NCI-H446 (cell line): ENCODE measurements around the gene IFNGR1.

ENCODE experiments used
- DNase-seq, 2 experiments: peaks; one replicate each; lab custom pipeline; 2025; lab: John Stamatoyannopoulos, UW

Gene IFNGR1

DNA sequence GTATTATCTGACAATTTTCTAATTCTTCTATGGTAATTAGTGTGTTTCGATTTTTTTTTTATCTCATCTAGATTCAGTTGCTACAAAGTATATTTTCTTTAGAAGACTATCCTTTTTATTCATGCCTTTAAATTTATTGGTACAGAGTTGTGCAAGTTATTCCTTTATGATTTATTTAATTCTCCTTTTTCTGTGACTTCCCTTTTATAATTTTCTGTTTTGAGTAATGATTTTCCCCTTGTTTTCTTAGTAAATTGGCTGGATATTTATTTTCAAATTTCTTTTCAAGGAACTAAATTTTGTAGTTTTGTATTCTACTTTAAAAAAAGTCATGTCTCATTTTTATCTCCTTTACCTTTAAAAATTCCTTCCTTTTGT lies 43.3 kb downstream of the IFNGR1 start:
- DNase-seq = no peak

DNA sequence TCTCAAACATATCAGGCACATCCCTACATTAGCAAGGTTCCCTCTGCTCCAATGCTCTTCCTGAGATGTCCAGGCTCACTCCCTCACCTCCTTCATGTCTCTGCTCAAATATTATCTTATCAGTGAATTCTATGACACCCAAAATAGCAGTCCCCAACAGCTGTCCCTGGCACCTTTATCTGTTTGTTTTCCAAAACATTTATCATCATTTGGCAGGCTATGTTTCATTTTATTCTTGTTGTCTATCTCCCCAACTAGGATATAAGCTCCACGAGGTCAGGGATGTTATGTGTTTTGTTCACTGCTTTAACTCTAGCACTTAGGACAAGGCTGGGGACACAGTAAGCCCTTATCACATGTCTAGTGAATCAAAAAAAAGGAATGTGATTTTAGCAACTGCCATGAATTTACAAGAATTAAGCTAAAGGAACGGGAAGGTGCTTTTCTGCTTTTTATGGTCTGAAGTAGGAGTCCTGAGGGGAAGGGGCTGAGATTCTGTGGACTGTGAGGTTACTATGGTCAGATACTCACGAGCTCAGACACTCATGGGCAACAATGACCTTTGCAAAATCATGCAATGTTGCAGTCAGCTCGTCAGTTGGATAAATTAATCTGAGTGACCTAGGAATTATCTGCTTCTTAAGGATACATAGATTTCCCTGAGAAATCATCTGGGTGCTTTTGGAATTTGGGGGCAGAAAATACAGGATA lies 43.9 kb downstream of the IFNGR1 start:
- no peak for DNase-seq

DNA sequence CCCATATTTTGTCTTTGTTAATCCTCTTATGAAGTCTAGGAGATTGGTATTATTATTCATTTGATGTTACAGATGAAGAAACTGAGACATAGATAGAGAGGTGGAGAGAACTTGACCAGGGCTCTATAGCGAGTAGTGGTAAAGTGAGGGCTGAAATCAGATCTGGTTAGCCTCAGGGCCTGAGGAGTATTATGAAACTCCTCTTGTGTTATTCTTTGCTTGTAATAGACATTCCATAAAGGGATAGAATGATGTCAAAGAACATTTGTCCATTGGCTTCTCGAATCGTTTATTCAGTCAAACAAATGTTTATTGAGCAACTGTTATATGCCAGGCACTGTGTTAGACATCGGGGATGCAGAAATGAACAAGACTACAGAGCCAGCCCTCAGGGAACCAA lies 45.7 kb downstream of the IFNGR1 start, which contains the start of gene IL22RA2:
Gene IL22RA2 (minus strand): TSS at position 144 of the 400 bp plus-strand sequence. CDS start 11,895 bp downstream, outside the sequence.
- DNase-seq = no peak

GRCh38 chr6:137172734-137173431 lies 46.3 kb downstream of the IFNGR1 start:
- DNase-seq = no peak

GRCh38 chr6:137171824-137172733 lies 47.1 kb downstream of the IFNGR1 start:
- DNase-seq = no peak

GRCh38 chr6:137171053-137171374 lies 48.2 kb downstream of the IFNGR1 start:
- DNase-seq = no peak

DNA sequence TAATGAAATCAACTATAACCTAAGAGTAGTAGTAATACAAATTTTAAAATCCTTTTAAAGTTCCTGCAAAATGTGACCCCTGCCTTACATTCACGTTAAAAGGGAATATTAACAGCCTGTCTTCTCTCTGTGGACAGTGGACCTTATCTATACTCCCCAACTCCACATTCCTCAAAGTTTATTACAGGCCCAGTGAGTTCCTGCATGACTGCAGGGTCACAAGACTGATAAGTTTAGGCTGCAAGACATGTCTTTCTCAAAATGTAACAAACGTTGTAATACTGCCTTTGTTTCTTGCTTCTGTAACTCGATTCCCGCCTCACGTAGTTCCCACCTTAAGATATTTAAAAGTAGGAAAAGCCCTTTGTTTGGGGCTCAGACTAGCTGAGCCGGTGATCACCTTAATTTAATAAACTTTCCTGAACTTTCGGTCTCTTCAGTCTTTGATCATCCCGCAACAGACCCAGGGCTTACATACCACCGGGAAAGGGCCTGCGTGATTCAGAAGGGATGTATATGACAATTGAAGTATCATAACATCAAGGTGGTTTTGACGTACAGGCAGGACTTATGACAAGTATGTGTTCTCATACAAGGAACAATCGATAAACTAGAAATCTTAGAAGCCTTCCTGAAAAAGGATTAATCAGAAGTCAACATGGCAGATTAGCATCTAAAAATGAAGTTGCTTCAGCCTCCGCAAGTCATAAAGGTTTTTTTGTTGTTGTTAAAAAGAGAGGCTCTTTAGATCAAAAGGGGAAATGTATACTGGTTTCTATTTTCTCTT lies 48.7 kb downstream of the IFNGR1 start:
- no peak for DNase-seq

GRCh38 chr6:137167702-137168377 lies 51.3 kb downstream of the IFNGR1 start:
- no peak for DNase-seq

DNA sequence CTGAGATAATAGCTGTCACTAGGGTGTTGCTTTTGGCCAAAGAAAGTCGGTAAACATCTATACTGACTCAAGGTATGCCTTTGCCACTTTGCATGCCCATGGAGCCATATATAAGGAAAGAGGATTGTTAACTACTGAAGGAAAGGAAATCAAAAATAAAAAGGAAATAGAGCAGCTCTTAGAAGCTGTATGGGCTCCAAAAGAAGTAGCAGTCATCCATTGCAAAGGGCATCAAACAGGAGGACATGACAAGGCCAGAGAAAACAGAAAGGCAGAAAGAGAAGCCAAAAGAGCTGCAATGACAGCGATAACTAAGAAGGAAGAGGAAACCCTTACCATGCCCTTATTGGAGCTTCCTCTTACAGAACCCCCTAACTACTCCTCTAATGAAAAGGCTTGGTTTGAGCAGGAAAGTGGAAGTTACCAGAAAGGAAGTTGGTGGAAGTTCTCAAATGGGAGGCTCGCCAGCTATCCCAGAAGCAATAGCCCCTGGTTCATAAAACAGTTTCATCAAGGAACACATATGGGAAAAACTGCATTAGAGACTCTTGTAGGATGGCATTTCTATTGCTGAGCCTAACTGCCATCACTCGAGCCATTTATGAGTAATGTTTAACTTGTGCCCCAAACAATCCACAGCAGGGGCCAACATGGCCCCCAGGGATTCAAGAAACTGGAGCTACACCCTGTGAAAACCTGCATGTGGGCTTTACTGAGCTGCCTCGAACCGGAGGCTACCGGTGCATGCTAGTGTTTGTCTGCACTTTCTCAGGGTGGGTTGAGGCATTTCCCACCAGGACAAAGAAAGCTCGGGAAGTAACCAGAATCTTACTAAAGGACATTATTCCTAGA lies 52.7 kb downstream of the IFNGR1 start:
- DNase-seq = no peak

DNA sequence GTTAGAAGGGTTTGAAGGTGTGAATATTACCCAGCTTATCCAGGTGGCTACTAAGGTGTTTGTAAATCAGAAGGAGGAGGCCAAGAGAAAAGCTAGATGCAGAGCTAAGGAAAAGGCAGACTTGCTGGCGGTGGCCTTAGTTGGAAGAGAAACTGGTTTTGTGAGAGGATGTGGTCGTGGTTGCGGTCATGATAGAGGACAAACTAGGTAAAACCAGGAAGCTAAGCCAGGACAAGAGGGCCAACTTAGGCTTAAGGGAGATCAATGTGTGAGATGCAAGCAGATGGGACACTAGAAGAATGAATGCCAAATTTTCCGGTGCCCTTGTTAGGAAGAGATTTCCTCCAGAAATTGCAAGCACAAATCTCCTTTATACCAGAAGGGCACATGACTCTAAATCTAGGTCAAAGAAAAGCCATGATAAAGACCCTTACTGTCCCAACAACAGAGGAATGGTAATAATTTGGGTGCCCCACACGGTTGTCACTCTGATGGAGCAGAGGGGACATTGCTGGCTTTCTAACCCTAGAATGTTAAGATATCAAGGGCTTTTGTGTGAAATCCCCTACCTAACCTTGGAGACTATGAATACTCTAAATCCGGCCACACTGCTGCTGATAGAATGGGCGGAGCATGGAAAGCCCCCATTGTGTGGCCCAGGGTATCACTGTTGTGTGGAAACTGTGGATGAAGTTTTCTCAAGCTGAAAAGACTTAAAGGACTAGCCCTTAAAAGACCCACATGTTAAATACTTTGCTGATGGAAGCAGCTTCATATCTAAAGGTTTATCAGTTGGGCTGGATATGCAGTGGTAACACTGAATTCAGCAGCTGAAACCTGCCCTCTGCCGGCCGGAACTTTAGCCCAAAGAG lies 53.6 kb downstream of the IFNGR1 start:
- peak in 1 of 2 experiments; percentile 3 for DNase-seq

DNA sequence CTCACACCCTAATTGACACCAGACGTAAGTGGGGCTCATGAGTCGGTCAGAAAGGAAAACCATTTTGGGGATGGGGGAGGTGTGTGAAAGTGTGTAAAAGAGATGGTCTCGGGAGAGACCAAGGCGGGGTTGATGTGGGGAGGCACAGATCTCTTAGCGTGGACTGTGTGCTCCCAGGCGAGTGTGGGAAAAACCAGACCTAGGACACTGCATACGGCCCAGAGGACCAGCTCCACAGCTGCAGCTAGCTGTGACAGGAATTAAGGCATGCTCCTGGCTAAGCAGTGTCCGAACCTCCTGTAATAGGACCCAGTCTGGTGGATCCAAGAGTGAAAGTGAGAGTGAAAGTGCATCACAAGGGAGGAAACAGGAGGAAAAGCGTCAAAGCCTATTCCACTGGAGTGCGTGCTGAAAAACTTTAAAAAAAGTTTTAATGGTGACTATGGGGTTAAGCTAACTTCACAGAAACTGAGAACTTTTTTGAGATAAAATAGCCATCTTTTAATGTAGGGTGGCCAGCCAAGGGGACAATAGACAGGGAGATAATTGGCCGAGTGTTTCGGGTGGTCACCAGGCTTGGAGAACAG lies 55.4 kb downstream of the IFNGR1 start:
- no peak for DNase-seq

GRCh38 chr6:137162692-137163306 lies 56.4 kb downstream of the IFNGR1 start:
- no peak for DNase-seq

DNA sequence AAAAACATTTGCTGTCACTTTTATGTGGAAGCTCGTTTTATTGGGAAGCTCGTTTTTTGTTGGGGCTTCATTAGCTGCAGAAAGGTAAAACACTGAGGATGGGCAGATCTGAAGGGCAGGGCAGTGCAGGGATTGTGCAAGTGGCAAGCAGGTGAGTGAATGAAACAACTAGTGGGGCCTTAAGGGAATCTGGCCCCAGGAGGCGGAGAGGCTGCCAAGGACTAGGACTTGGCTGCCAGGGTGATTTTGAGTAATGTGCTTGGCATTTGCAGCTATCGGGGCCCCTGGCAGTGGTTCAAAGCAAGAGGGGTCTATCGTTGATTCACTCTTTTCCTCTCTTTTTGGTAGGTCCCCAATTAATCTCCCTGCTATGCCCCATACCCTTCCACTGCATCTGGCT lies 57.2 kb downstream of the IFNGR1 start:
- DNase-seq = peak; percentile 4 to 61

DNA sequence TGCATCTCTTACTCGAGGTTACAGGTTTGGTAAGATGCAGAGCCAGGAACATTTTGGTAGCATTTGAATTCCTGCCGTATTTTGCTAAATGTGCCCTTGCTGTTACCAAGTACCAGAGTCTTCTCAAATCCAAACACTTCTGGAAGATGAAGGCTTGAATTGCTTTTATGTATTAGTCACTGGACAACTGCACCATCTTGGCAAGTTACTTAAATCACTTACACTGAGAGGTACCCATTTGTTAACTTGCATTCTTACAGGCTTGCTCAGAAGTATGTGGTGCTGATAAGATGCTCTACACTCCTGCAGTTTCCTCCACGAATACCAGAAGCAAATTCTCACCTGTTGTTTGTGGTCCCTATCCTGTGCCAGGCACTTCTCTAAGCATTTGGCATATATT lies 58.4 kb downstream of the IFNGR1 start:
- no peak for DNase-seq

GRCh38 chr6:137159912-137160311 lies 59.3 kb downstream of the IFNGR1 start:
- DNase-seq = no peak

DNA sequence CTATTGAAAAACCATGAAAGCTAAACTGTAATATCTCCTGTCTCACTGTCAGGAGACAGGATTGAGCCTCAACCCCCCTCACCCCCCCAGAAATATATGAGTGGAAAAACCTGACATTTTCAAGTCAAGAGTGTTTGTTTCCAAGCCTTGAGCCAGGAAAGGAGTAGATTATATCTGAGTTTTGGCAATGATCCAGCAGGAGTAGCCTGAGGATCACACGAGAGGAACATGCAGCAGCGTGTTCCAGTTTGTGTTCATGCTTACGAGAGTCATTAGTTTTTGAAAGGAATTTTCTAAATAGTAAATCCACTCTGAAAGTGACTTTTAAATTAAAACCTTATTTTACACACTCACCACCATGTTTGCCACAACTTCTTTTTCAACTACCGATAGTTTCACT lies 61.6 kb downstream of the IFNGR1 start:
- DNase-seq = peak in 1 of 2 experiments; percentile 35

DNA sequence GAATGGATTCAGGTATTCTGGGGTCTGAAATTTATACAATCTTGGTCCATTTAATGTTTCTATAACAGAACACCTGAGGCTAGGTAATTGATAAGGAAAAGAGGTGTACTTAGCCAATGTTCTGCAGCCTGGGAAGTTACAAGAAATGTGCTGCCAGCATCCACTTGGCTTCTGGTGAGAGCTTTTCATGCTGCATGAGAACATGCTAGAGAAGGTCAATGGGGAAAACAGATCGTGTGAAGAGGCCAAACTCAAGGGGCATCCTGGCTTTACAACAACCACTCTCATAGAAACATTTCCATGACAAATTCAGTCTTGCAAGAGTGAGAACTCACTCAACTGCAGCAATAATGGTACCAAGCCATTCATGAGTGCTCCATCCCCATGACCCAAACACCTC lies 62.5 kb downstream of the IFNGR1 start:
- DNase-seq = no peak

DNA sequence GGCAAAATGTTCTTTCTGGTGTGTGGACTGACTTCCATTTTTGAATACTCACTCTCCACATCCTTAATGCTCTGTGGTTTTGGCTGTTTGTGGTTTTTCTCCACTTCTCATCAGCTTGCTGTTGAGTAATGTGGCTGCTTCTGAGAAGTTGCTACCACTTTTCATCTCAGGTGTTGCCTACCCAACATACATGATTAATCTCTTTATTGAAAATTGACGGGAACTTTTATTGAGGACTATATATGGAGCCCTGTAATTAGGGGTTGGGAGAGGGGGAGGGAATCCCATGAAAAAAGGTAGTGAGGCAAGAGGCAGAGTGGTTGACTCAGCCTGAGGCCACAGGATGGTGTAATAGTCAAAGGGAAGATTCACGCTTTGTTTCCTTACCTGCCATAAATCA lies 63.4 kb downstream of the IFNGR1 start:
- no peak for DNase-seq

GRCh38 chr6:137150072-137150471 lies 69.1 kb downstream of the IFNGR1 start:
- DNase-seq = no peak
